ENCODE data around the gene IGDCC3. TPM values are rescaled to one million over a fixed set of nuclear protein-coding genes. Genes with fewer than 3 reads are reported as not detected.

IGDCC3 gene
- total RNA-seq, 1 experiment from 2014 or later, result 53.5 TPM

DNA sequence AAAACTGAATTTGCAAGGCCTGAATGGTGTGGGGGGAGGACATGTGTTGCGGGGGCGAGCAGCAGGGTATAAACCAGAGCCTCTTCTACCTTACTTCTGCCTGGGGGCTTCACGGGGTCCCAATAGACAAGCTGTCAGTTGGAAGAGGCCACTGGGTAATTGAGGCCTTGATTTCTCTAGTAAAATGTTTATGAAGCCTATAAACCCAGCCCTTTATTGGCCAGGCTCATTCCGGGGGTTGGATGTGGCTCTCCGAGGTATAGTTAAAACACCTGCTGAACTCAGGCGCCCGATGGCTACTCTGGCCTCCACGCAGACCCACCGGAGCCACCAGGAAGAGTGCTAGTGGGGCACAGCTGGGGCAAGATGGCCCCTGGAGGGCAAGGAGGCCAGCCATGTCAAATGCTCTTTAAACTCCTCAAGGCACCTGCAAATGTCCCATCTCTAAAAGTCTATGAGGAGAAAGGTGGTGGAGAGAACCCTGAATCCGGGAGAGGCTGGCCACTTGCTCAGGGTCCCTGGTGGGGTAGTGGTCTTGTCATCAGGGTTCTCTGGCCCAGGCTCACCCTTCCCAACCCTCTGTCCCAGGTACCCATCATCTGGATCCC lies 34.3 kb downstream of the IGDCC3 start:
- no peaks in the 10 kb centered on the region for H3K9me3 Mint-ChIP-seq
- no peaks in the 10 kb centered on the region for H3K36me3 Mint-ChIP-seq
- ChIA-PET CTCF (no interaction called here), POLR2A (no interaction called here)
- H3K27ac Mint-ChIP-seq, result no peak overlapping the region
- H3K4me3 Mint-ChIP-seq, result no peak overlapping the region
- peaks cover 36% of the 10 kb centered on the region for H3K4me1 Mint-ChIP-seq
- no peak for TF ChIP-seq ESRRA (CRISPR knock-in tag; IDR thresholded peaks at IDR 0.05; ENCODE audit: borderline replicate concordance)
- TF ChIP-seq, protein P1, sequence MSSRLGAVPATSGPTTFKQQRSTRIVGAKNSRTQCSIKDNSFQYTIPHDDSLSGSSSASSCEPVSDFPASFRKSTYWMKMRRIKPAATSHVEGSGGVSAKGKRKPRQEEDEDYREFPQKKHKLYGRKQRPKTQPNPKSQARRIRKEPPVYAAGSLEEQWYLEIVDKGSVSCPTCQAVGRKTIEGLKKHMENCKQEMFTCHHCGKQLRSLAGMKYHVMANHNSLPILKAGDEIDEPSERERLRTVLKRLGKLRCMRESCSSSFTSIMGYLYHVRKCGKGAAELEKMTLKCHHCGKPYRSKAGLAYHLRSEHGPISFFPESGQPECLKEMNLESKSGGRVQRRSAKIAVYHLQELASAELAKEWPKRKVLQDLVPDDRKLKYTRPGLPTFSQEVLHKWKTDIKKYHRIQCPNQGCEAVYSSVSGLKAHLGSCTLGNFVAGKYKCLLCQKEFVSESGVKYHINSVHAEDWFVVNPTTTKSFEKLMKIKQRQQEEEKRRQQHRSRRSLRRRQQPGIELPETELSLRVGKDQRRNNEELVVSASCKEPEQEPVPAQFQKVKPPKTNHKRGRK (CRISPR knock-in tag; IDR thresholded peaks at IDR 0.05; ENCODE audit: borderline replicate concordance), result no peak
- no peak for TF ChIP-seq TEAD4 (CRISPR knock-in tag; IDR thresholded peaks at IDR 0.05)
- no peak for TF ChIP-seq SOX15 (CRISPR knock-in tag; IDR thresholded peaks at IDR 0.05)
- no peak for TF ChIP-seq CDX4 (CRISPR knock-in tag; IDR thresholded peaks at IDR 0.05; ENCODE audit: borderline replicate concordance)
- TF ChIP-seq, protein P2, sequence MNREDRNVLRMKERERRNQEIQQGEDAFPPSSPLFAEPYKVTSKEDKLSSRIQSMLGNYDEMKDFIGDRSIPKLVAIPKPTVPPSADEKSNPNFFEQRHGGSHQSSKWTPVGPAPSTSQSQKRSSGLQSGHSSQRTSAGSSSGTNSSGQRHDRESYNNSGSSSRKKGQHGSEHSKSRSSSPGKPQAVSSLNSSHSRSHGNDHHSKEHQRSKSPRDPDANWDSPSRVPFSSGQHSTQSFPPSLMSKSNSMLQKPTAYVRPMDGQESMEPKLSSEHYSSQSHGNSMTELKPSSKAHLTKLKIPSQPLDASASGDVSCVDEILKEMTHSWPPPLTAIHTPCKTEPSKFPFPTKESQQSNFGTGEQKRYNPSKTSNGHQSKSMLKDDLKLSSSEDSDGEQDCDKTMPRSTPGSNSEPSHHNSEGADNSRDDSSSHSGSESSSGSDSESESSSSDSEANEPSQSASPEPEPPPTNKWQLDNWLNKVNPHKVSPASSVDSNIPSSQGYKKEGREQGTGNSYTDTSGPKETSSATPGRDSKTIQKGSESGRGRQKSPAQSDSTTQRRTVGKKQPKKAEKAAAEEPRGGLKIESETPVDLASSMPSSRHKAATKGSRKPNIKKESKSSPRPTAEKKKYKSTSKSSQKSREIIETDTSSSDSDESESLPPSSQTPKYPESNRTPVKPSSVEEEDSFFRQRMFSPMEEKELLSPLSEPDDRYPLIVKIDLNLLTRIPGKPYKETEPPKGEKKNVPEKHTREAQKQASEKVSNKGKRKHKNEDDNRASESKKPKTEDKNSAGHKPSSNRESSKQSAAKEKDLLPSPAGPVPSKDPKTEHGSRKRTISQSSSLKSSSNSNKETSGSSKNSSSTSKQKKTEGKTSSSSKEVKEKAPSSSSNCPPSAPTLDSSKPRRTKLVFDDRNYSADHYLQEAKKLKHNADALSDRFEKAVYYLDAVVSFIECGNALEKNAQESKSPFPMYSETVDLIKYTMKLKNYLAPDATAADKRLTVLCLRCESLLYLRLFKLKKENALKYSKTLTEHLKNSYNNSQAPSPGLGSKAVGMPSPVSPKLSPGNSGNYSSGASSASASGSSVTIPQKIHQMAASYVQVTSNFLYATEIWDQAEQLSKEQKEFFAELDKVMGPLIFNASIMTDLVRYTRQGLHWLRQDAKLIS (CRISPR knock-in tag; IDR thresholded peaks at IDR 0.05; ENCODE audit: borderline replicate concordance), result no peak
- no peak for TF ChIP-seq FOXJ3 (CRISPR knock-in tag; IDR thresholded peaks at IDR 0.05; ENCODE audit: borderline replicate concordance)
- no peak for TF ChIP-seq MYBL2 (CRISPR knock-in tag; IDR thresholded peaks at IDR 0.05)
- TF ChIP-seq ATF1 (CRISPR knock-in tag; IDR thresholded peaks at IDR 0.05), result no peak
- no peak for TF ChIP-seq ZNF232 (CRISPR knock-in tag; IDR thresholded peaks at IDR 0.05)
- TF ChIP-seq FOXP4 (CRISPR knock-in tag; IDR thresholded peaks at IDR 0.05), result no peak
- TF ChIP-seq CBFB (CRISPR knock-in tag; IDR thresholded peaks at IDR 0.05; ENCODE audit: low read depth), result no peak
- no peak for TF ChIP-seq ELF4 (CRISPR knock-in tag; IDR thresholded peaks at IDR 0.05; ENCODE audit: low read depth)
- TF ChIP-seq NR1H2 (CRISPR knock-in tag; IDR thresholded peaks at IDR 0.05), result no peak
- peaks cover 4% of the 10 kb centered on the region; the same call in 1 of the 2 replicates for H3K27me3 Mint-ChIP-seq (ENCODE audit: low read depth)
- ATAC-seq (no peak), DNase-seq (ENCODE audit: low spot score) (no peak)

GRCh38 chr15:65342493-65342892 lies 35.3 kb downstream of the IGDCC3 start:
- H3K4me1 Mint-ChIP-seq, result peaks cover 45% of the 10 kb centered on the region
- POLR2A ChIA-PET, result no interaction called here
- TF ChIP-seq, protein P3, sequence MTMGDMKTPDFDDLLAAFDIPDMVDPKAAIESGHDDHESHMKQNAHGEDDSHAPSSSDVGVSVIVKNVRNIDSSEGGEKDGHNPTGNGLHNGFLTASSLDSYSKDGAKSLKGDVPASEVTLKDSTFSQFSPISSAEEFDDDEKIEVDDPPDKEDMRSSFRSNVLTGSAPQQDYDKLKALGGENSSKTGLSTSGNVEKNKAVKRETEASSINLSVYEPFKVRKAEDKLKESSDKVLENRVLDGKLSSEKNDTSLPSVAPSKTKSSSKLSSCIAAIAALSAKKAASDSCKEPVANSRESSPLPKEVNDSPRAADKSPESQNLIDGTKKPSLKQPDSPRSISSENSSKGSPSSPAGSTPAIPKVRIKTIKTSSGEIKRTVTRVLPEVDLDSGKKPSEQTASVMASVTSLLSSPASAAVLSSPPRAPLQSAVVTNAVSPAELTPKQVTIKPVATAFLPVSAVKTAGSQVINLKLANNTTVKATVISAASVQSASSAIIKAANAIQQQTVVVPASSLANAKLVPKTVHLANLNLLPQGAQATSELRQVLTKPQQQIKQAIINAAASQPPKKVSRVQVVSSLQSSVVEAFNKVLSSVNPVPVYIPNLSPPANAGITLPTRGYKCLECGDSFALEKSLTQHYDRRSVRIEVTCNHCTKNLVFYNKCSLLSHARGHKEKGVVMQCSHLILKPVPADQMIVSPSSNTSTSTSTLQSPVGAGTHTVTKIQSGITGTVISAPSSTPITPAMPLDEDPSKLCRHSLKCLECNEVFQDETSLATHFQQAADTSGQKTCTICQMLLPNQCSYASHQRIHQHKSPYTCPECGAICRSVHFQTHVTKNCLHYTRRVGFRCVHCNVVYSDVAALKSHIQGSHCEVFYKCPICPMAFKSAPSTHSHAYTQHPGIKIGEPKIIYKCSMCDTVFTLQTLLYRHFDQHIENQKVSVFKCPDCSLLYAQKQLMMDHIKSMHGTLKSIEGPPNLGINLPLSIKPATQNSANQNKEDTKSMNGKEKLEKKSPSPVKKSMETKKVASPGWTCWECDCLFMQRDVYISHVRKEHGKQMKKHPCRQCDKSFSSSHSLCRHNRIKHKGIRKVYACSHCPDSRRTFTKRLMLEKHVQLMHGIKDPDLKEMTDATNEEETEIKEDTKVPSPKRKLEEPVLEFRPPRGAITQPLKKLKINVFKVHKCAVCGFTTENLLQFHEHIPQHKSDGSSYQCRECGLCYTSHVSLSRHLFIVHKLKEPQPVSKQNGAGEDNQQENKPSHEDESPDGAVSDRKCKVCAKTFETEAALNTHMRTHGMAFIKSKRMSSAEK (CRISPR knock-in tag; IDR thresholded peaks at IDR 0.05; ENCODE audit: borderline replicate concordance), result no peak
- TF ChIP-seq, protein P4, sequence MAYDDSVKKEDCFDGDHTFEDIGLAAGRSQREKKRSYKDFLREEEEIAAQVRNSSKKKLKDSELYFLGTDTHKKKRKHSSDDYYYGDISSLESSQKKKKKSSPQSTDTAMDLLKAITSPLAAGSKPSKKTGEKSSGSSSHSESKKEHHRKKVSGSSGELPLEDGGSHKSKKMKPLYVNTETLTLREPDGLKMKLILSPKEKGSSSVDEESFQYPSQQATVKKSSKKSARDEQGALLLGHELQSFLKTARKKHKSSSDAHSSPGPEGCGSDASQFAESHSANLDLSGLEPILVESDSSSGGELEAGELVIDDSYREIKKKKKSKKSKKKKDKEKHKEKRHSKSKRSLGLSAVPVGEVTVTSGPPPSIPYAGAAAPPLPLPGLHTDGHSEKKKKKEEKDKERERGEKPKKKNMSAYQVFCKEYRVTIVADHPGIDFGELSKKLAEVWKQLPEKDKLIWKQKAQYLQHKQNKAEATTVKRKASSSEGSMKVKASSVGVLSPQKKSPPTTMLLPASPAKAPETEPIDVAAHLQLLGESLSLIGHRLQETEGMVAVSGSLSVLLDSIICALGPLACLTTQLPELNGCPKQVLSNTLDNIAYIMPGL (CRISPR knock-in tag; IDR thresholded peaks at IDR 0.05), result no peak
- TF ChIP-seq ZNF263 (CRISPR knock-in tag; IDR thresholded peaks at IDR 0.05; ENCODE audit: low read depth) (no peak), SOX15 (CRISPR knock-in tag; IDR thresholded peaks at IDR 0.05) (no peak), JAZF1 (CRISPR knock-in tag; IDR thresholded peaks at IDR 0.05) (no peak)

More at GRCh38 chr15:65342493-65342892, 35.3 kb downstream of the IGDCC3 start:
- ATAC-seq, result no peak
- Mint-ChIP-seq H3K27ac (no peak overlapping the region), H3K36me3 (no peaks in the 10 kb centered on the region), H3K27me3 (ENCODE audit: low read depth) (peaks cover 4% of the 10 kb centered on the region; the same call in 1 of the 2 replicates), H3K9me3 (no peaks in the 10 kb centered on the region), H3K4me3 (no peak overlapping the region)
- DNase-seq (ENCODE audit: low spot score), result no peak
- CTCF ChIA-PET, result interaction anchor here (9.4 kb wide), 1 partner anchor 42 kb away, joined by 64 read pairs; no protein-coding TSS in a partner anchor
